Trophoblast cell (in vitro differentiated cells and primary cell): Measurements from ENCODE around the gene UFD1.
A peak's percentile ranks its signal among the peaks of the same experiment; 100 is the strongest.

Experiments
- DNase-seq, 2 donors: peaks; one replicate each; pipeline ENCODE4 v3.0.0-alpha.2; 2016
- H2AFZ ChIP-seq: 2 replicates; pipeline ENCODE4 v1.6.1; 2013; ENCODE audit warnings: low read length, moderate library complexity, mild to moderate bottlenecking; ENCODE audit not compliant: insufficient read depth, poor library complexity
- H2AK5ac ChIP-seq: 2 replicates; pipeline ENCODE4 v1.6.1; 2013; ENCODE audit warnings: mild to moderate bottlenecking, low read length
- H2BK120ac ChIP-seq: 2 replicates; pipeline ENCODE4 v1.6.1; 2013; ENCODE audit warnings: low read length, mild to moderate bottlenecking, moderate library complexity; ENCODE audit not compliant: insufficient read depth, poor library complexity
- H2BK12ac ChIP-seq: 2 replicates; pipeline ENCODE4 v1.6.1; 2013; ENCODE audit warnings: mild to moderate bottlenecking, low read length, moderate library complexity
- H2BK5ac ChIP-seq: 2 replicates; pipeline ENCODE4 v1.6.1; 2013; ENCODE audit warnings: low read length, low read depth, moderate library complexity, mild to moderate bottlenecking; ENCODE audit not compliant: poor library complexity
- H3K14ac ChIP-seq: 2 replicates; pipeline ENCODE4 v1.6.1; 2013; ENCODE audit warnings: mild to moderate bottlenecking, low read length
- H3K18ac ChIP-seq: 2 replicates; pipeline ENCODE4 v1.6.1; 2013; ENCODE audit warnings: mild to moderate bottlenecking, low read length
- H3K23ac ChIP-seq: 2 replicates; pipeline ENCODE4 v1.6.1; 2013; ENCODE audit warnings: low read length
- H3K27ac ChIP-seq: 2 replicates; pipeline ENCODE4 v1.5.1; 2013; ENCODE audit warnings: low read depth, mild to moderate bottlenecking, inconsistent platforms, low read length, moderate library complexity
- H3K27me3 ChIP-seq: 2 replicates; pipeline ENCODE4 v1.6.1; 2013; ENCODE audit warnings: inconsistent platforms, mild to moderate bottlenecking, low read length, moderate library complexity; ENCODE audit not compliant: insufficient read depth
- H3K36me3 ChIP-seq, 2 experiments: 1 replicate in 1 of 2; 2 replicates in 1 of 2; pipeline ENCODE4 v1.6.1; 2013; ENCODE audit warnings: low read length in 2 of 2, mild to moderate bottlenecking in 2 of 2, moderate library complexity in 1 of 2; ENCODE audit not compliant: insufficient read depth in 2 of 2, control insufficient read depth in 1 of 2
- H3K4ac ChIP-seq: 2 replicates; pipeline ENCODE4 v1.6.1; 2013; ENCODE audit warnings: low read depth, mild to moderate bottlenecking, low read length, moderate library complexity
- H3K4me1 ChIP-seq, 2 experiments: 1 replicate in 1 of 2; 2 replicates in 1 of 2; pipeline ENCODE4 v1.6.1; 2013; ENCODE audit warnings: low read length in 2 of 2, mild to moderate bottlenecking in 2 of 2, moderate library complexity in 1 of 2; ENCODE audit not compliant: insufficient read depth in 2 of 2, control insufficient read depth in 1 of 2
- H3K4me2 ChIP-seq: 2 replicates; pipeline ENCODE4 v1.6.1; 2013; ENCODE audit warnings: inconsistent platforms, mild to moderate bottlenecking, low read length, moderate library complexity
- H3K4me3 ChIP-seq: 2 replicates; pipeline ENCODE4 v1.5.1; 2013; ENCODE audit warnings: mild to moderate bottlenecking, low read depth, low read length, inconsistent platforms
- H3K79me1 ChIP-seq: one replicate; pipeline ENCODE4 v1.6.1; 2013; ENCODE audit warnings: low read length
- H3K79me2 ChIP-seq: 2 replicates; pipeline ENCODE4 v1.6.1; 2013; ENCODE audit warnings: low read length, mild to moderate bottlenecking; ENCODE audit not compliant: control insufficient read depth, insufficient read depth, poor library complexity
- H3K9ac ChIP-seq: 2 replicates; pipeline ENCODE4 v1.6.1; 2013; ENCODE audit warnings: mild to moderate bottlenecking, low read length
- H3K9me3 ChIP-seq: 2 replicates; pipeline ENCODE4 v1.6.1; 2013; ENCODE audit warnings: low read depth, mild to moderate bottlenecking, control low read depth, inconsistent platforms, low read length; ENCODE audit not compliant: insufficient read depth
- H4K12ac ChIP-seq: 2 replicates; pipeline ENCODE4 v1.6.1; 2013; ENCODE audit warnings: low read depth, mild to moderate bottlenecking, low read length, moderate library complexity
- H4K8ac ChIP-seq: 2 replicates; pipeline ENCODE4 v1.6.1; 2013; ENCODE audit warnings: low read depth, mild to moderate bottlenecking, low read length, moderate library complexity
- H4K91ac ChIP-seq: one replicate; pipeline ENCODE4 v1.6.1; 2013; ENCODE audit warnings: low read depth, mild to moderate bottlenecking, low read length, moderate library complexity
- WGBS: extraction: QIAGEN DNeasy Blood & Tissue Kit; methylation state at CpG from one replicate; pipeline ENCODE4 v1.1.7; 2013; ENCODE audit warnings: missing lambda C conversion rate; ENCODE audit not compliant: insufficient read length, insufficient coverage; ENCODE audit errors: extremely low coverage; 5-methylcytosine and 5-hydroxymethylcytosine counted together

The UFD1 gene

DNA sequence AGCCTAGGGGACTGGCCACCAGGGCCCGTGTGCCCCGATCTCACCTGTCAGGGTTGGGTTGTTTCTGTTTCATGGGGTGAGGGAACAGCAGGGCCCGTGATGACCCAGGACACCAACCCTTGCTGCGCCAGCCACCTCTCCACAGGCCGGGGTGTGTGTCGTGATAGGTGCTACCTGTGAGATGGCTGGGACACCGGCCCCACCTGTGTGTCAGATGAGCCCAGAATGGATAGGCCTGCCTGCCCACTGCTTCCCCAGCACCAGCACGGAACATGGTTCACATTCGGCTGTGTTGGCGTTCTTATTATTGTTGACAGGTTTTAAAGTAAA lies 38.1 kb upstream of the UFD1 start:
- no peak overlapping the region for H2AFZ ChIP-seq
- H2BK12ac ChIP-seq: no peak overlapping the region
- no peak overlapping the region for H4K8ac ChIP-seq
- H3K4me2 ChIP-seq: no peak overlapping the region
- no peak overlapping the region for H2BK5ac ChIP-seq
- no peak overlapping the region for H4K12ac ChIP-seq
- no peak overlapping the region for H2AK5ac ChIP-seq
- H3K27me3 ChIP-seq: peaks cover 2% of the 10 kb centered on the region
- H3K9ac ChIP-seq: no peak overlapping the region
- no peak overlapping the region for H3K14ac ChIP-seq
- no peak overlapping the region for H2BK120ac ChIP-seq
- no peaks in the 10 kb centered on the region for H3K79me1 ChIP-seq
- no peaks in the 10 kb centered on the region for H3K79me2 ChIP-seq
- H3K4me3 ChIP-seq: no peak overlapping the region
- H4K91ac ChIP-seq: no peak overlapping the region
- H3K9me3 ChIP-seq: peaks cover 2% of the 10 kb centered on the region
- no peak for DNase-seq
- no CpG with 5 or more reads among the region's 10 CpGs for WGBS
- no peak overlapping the region for H3K18ac ChIP-seq
- no peak overlapping the region for H3K4ac ChIP-seq
- no peak overlapping the region for H3K27ac ChIP-seq
- H3K36me3 ChIP-seq: peaks cover 41 to 46% of the 10 kb centered on the region in 2 experiments
- no peaks in the 10 kb centered on the region for H3K4me1 ChIP-seq
- H3K23ac ChIP-seq: no peak overlapping the region

- H3K4ac ChIP-seq: no peak overlapping the region
- H3K4me2 ChIP-seq: no peak overlapping the region
- no peaks in the 10 kb centered on the region for H3K79me2 ChIP-seq
- no peak overlapping the region for H2AFZ ChIP-seq
- H3K36me3 ChIP-seq: peaks cover 43 to 46% of the 10 kb centered on the region in 2 experiments
- H2BK5ac ChIP-seq: no peak overlapping the region
- H4K91ac ChIP-seq: no peak overlapping the region
- no peak overlapping the region for H2BK12ac ChIP-seq
- H4K12ac ChIP-seq: no peak overlapping the region
- no peak overlapping the region for H3K23ac ChIP-seq
- peaks cover 2% of the 10 kb centered on the region for H3K9me3 ChIP-seq
- no peaks in the 10 kb centered on the region for H3K79me1 ChIP-seq
- H3K14ac ChIP-seq: no peak overlapping the region
- H3K27me3 ChIP-seq: no peaks in the 10 kb centered on the region
- H2AK5ac ChIP-seq: no peak overlapping the region
- WGBS: no CpG with 5 or more reads among the region's 19 CpGs
- H3K4me3 ChIP-seq: no peak overlapping the region
- H4K8ac ChIP-seq: no peak overlapping the region
- DNase-seq: no peak
- no peaks in the 10 kb centered on the region for H3K4me1 ChIP-seq
- H3K27ac ChIP-seq: no peak overlapping the region
- no peak overlapping the region for H2BK120ac ChIP-seq
- H3K18ac ChIP-seq: no peak overlapping the region
- H3K9ac ChIP-seq: no peak overlapping the region
Measured at GRCh38 chr22:19516378-19517170, 37.6 kb upstream of the UFD1 start.

GRCh38 chr22:19515654-19516377 lies 36.8 kb upstream of the UFD1 start:
- Histone ChIP-seq H3K4me2 (no peak overlapping the region), H3K9me3 (peaks cover 2% of the 10 kb centered on the region), H3K14ac (no peak overlapping the region), H2BK5ac (no peak overlapping the region), H4K91ac (no peak overlapping the region), H2BK120ac (no peak overlapping the region), H2AK5ac (no peak overlapping the region), H3K36me3 (peaks cover 40 to 46% of the 10 kb centered on the region in 2 experiments), H3K4ac (no peak overlapping the region), H4K8ac (no peak overlapping the region), H3K27ac (no peak overlapping the region), H3K79me2 (no peaks in the 10 kb centered on the region), H3K4me3 (no peak overlapping the region), H2BK12ac (no peak overlapping the region), H4K12ac (no peak overlapping the region), H3K4me1 (no peaks in the 10 kb centered on the region), H3K18ac (no peak overlapping the region), H3K79me1 (no peaks in the 10 kb centered on the region), H3K9ac (no peak overlapping the region), H2AFZ (no peak overlapping the region), H3K23ac (no peak overlapping the region), H3K27me3 (no peaks in the 10 kb centered on the region)
- WGBS: no CpG with 5 or more reads among the region's 12 CpGs
- no peak for DNase-seq

DNA sequence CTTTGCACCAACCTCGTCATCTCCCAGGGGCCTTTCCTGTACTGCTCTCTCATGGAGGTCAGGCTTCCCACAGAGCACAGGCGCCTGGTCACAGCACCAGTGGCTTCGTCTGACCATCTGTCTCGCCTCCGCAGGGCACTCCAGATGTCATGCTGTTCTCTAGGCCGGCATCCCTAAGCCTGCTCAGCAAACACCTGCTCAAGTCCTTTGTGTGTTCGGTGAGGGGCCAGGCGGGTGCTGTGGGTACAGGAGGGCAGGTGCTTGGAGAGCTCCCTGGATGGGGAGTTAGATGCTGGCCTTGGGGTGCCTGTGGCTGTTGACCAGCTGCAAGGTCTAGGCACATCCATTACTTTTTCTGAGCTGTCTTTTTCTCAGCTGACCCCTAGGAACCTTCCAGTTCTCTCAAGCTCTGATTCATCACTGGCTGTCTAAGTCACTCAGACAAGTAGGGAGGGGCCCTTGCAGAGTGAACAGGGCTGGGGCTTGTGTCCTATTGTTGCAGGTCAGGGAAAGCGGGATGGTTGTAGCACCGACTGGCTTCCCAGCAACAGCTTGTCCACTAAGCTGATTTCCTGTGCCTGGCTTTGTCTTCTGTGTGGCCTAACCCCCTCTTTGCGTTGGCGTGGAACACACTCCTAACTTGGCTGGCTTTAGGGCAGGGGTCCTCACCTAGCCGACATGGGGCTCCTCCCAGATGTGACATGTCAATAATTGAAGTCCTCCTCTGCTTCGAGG lies 36.0 kb upstream of the UFD1 start:
- Histone ChIP-seq H3K27me3 (no peaks in the 10 kb centered on the region), H3K14ac (no peak overlapping the region), H3K4me1 (no peaks in the 10 kb centered on the region), H3K9ac (no peak overlapping the region), H3K18ac (no peak overlapping the region), H2BK12ac (no peak overlapping the region), H2BK5ac (no peak overlapping the region), H4K91ac (no peak overlapping the region), H3K4me3 (peak overlapping the region; percentile 55), H3K79me1 (no peaks in the 10 kb centered on the region), H4K12ac (no peak overlapping the region), H2AFZ (no peak overlapping the region), H3K27ac (no peak overlapping the region), H3K79me2 (no peaks in the 10 kb centered on the region), H3K4ac (no peak overlapping the region), H4K8ac (no peak overlapping the region), H3K9me3 (peaks cover 2% of the 10 kb centered on the region), H2AK5ac (no peak overlapping the region), H2BK120ac (no peak overlapping the region), H3K4me2 (no peak overlapping the region), H3K36me3 (peaks cover 37 to 48% of the 10 kb centered on the region in 2 experiments), H3K23ac (peak overlapping the region; percentile 2)
- DNase-seq: no peak
- WGBS: no CpG with 5 or more reads among the region's 14 CpGs
